Choroid plexus epithelial cell (primary cell): ENCODE data around the gene POU2F3.
"Not testable (repeated sequence)": the region's sequence is repeated elsewhere in the genome, so short reads cannot be mapped to it uniquely, and the experiment has no call there.

Experiments
- DNase-seq: peaks from one replicate; pipeline ENCODE4 v3.0.0-alpha.2; 2010; ENCODE audit warnings: low read depth
- H3K4me3 ChIP-seq: 2 replicates; pipeline ENCODE4 v1.5.1; 2011; ENCODE audit warnings: low read depth, mild to moderate bottlenecking, control low read depth, low read length, moderate library complexity
- CTCF ChIP-seq: conservative IDR thresholded peaks from 2 replicates; pipeline ENCODE4 v1.5.1; 2011; ENCODE audit warnings: low read depth, mild to moderate bottlenecking, control low read depth, inconsistent platforms, low read length, moderate library complexity

POU2F3 gene

GRCh38 chr11:120271672-120272071 lies 31.7 kb downstream of the POU2F3 start:
- DNase-seq: no peak
- no peak overlapping the region for H3K4me3 ChIP-seq
- no peak for TF ChIP-seq CTCF

GRCh38 chr11:120272303-120272702 lies 32.4 kb downstream of the POU2F3 start:
- no peak overlapping the region for H3K4me3 ChIP-seq
- TF ChIP-seq CTCF: no peak
- DNase-seq: no peak

- H3K4me3 ChIP-seq: no peak overlapping the region
- TF ChIP-seq CTCF: no peak
- no peak for DNase-seq
Observed at GRCh38 chr11:120273432-120273831, 33.5 kb downstream of the POU2F3 start.

- DNase-seq, H3K4me3 ChIP-seq: not testable (repeated sequence)
Observed at GRCh38 chr11:120273956-120274355, 34.0 kb downstream of the POU2F3 start.

GRCh38 chr11:120279502-120279901 lies 39.6 kb downstream of the POU2F3 start:
- no peak for TF ChIP-seq CTCF
- no peak for DNase-seq
- H3K4me3 ChIP-seq: no peak overlapping the region

GRCh38 chr11:120280600-120281051 lies 40.7 kb downstream of the POU2F3 start:
- no peak for TF ChIP-seq CTCF
- no peak for DNase-seq

GRCh38 chr11:120281143-120281795 lies 41.3 kb downstream of the POU2F3 start:
- DNase-seq: no peak
- no peak overlapping the region for H3K4me3 ChIP-seq
- TF ChIP-seq CTCF: no peak

More at GRCh38 chr11:120280600-120281051, 40.7 kb downstream of the POU2F3 start:
- H3K4me3 ChIP-seq: no peak overlapping the region
